ENCODE measurements around the gene MTERF1. TPM values are rescaled to one million over a fixed set of nuclear protein-coding genes. Genes with fewer than 3 reads are reported as not detected.

MTERF1 gene
- total and polyA plus RNA-seq, 2 of the 13 experiments (the other 11 are each of a cell fraction or from before 2014, with no cell fraction given) = 5.5 to 19.3 TPM

GRCh38 chr7:91880413-91881241, at the start of gene MTERF1 (continued):
- TF ChIP-seq HNF4G (IDR thresholded peaks at IDR 0.05; ENCODE audit: borderline replicate concordance, low read depth, low read length) (0 out of 2 replicates have a peak, but pooled peaks have one; percentile 19), HNF4G (CRISPR knock-in tag; IDR thresholded peaks at IDR 0.05; ENCODE audit: borderline replicate concordance, low read depth) (peak; percentile 76), ZKSCAN8 (CRISPR knock-in tag; IDR thresholded peaks at IDR 0.05; ENCODE audit: borderline replicate concordance) (peak; percentile 84; the same call in 1 of the 2 replicates), AGO2 (optimal IDR thresholded peaks at IDR 0.05; ENCODE audit: low read depth, low read length) (no peak), ELF1 (CRISPR knock-in tag; IDR thresholded peaks at IDR 0.05) (peak; percentile 97), ZNF766 (CRISPR knock-in tag; IDR thresholded peaks at IDR 0.05; ENCODE audit: borderline replicate concordance) (peak; percentile 52; the same call in 1 of the 2 replicates), U2AF2 (IDR thresholded peaks at IDR 0.05; ENCODE audit: low read depth, low read length) (no peak), ZNF124 (CRISPR knock-in tag; IDR thresholded peaks at IDR 0.05) (peak; percentile 89; the same call in 1 of the 2 replicates), BATF2 (CRISPR knock-in tag; IDR thresholded peaks at IDR 0.05) (no peak), CREM (IDR thresholded peaks at IDR 0.05) (peak; percentile 82), CREM (CRISPR knock-in tag; IDR thresholded peaks at IDR 0.05) (no peak), ZNF672 (CRISPR knock-in tag; IDR thresholded peaks at IDR 0.05) (no peak), MAF1 (CRISPR knock-in tag; IDR thresholded peaks at IDR 0.05; ENCODE audit: borderline replicate concordance) (peak; percentile 75; the same call in 1 of the 2 replicates), PAWR (CRISPR knock-in tag; IDR thresholded peaks at IDR 0.05; ENCODE audit: borderline replicate concordance) (0 out of 2 replicates have a peak, but pooled peaks have one; percentile 75), ZNF646 (CRISPR knock-in tag; IDR thresholded peaks at IDR 0.05) (no peak), ZSCAN31 (CRISPR knock-in tag; IDR thresholded peaks at IDR 0.05; ENCODE audit: low read depth) (peak; percentile 91), TARDBP (CRISPR knock-in tag; IDR thresholded peaks at IDR 0.05) (peak; percentile 98), NFIC (IDR thresholded peaks at IDR 0.05; ENCODE audit: low read length) (no peak), PREB (CRISPR knock-in tag; IDR thresholded peaks at IDR 0.05) (no peak), ZNF30 (CRISPR knock-in tag; IDR thresholded peaks at IDR 0.05) (no peak), TCF7 (IDR thresholded peaks at IDR 0.05; ENCODE audit: low read depth) (no peak), DR1 (CRISPR knock-in tag; IDR thresholded peaks at IDR 0.05) (peak; percentile 76), HNF4A (CRISPR knock-in tag; IDR thresholded peaks at IDR 0.05) (no peak)
